Omental fat pad (tissue), 4 donors: ENCODE results near the gene HOXC10. TPM values are rescaled to one million over a fixed set of nuclear protein-coding genes. Genes with fewer than 3 reads are reported as not detected.

Source experiments
- ATAC-seq: fragments of 150-250 bp; one replicate; pipeline ENCODE4 v1.9.1; 2016; ENCODE audit warnings: mild to moderate bottlenecking, moderate library complexity; ENCODE audit not compliant: low FRiP score
- DNase-seq: peaks from one replicate; pipeline ENCODE4 v3.0.0-alpha.2; 2019; ENCODE audit warnings: low spot score
- total RNA-seq, 4 donors: library from RNA; depleted of rRNA; stranded (reverse); fragments of >200 nt; gene quantifications; one replicate each; pipeline ENCODE4 v1.1.0, GENCODE V29; 2016
- TF ChIP-seq, protein P1 (sequence below), 3 donors: fragments of 450-650 bp; IDR thresholded peaks; one replicate each; pipeline ENCODE4 v1.5.1; 2016 to 2017; ENCODE audit warnings: antibody characterized with exemption in 3 of 3, mild to moderate bottlenecking in 3 of 3, moderate library complexity in 2 of 3

HOXC10 gene
- total RNA-seq, 4 donors from 2014 or later, result not detected

DNA sequence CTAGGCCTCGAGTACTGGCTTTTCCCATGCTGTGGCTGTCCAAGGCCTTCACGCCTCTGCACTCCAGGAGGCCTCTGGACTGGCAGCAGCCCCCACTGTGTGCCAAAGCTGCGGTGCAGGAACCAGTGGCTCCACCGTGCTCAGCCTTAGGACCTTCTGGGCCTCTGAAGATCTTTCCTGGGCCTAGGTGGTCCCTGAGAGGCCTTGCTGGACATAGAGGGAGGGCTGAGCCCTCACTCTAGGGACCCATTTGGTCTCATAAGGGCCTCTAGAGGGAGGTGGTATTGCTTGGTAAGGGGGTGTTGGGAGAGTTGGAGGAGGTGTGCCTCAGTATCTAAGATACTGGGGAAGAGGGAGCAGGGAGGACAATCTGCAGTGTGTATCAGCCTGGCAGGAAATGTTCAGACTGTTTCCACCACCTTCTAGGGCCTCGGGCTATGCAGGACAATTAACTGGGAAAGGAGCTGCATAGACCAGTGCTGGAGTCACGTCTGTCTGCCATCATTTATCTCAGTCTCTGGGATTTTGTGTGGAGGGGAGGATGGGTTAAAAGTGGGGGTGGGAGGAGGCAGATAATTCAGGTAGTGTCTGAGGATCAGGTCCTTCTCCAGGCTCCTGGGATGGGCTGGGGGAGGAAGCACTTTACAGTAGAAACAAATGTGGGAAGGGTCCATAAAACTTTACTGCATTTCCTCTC is 50.8 kb downstream of the HOXC10 start:
- DNase-seq (no peak), ATAC-seq (no peak)
- TF ChIP-seq, protein P1, sequence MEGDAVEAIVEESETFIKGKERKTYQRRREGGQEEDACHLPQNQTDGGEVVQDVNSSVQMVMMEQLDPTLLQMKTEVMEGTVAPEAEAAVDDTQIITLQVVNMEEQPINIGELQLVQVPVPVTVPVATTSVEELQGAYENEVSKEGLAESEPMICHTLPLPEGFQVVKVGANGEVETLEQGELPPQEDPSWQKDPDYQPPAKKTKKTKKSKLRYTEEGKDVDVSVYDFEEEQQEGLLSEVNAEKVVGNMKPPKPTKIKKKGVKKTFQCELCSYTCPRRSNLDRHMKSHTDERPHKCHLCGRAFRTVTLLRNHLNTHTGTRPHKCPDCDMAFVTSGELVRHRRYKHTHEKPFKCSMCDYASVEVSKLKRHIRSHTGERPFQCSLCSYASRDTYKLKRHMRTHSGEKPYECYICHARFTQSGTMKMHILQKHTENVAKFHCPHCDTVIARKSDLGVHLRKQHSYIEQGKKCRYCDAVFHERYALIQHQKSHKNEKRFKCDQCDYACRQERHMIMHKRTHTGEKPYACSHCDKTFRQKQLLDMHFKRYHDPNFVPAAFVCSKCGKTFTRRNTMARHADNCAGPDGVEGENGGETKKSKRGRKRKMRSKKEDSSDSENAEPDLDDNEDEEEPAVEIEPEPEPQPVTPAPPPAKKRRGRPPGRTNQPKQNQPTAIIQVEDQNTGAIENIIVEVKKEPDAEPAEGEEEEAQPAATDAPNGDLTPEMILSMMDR (IDR thresholded peaks at IDR 0.05), result no peak

DNA sequence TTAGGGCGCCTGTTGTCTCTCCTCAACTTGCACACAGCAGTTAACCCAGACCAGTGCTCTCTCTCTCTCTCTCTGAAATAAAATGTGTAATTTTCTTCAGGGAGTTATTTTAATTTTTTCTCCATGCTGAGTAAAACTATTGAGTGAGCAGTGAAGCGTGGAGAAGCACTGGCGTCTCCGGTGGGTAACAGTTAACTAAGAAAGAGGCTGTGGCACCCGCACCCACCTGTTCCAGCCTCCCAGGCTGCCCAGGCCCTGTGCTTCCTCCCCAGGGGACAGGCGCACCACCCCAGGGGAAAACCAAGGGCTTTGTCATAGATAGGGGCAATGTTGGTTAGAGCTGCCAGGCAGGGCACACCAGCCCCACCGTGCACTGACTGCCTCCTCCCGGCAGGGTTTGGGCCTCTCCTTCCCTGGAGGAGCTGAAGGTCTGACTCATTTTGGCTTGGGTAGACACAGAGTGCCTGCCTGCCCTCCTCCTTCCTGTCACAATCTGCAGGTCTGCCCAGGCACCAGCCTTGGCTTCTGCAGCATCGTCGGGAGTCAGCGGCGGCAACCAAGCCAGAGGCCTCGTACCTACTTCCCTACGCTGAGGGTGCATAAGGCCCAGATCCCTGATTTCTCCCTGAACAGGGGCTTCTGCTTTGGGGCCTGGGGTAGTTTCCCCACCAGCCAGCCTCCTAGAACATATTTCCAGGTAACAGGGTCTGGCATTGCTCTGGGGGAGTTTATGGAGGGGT is 51.8 kb downstream of the HOXC10 start:
- DNase-seq, result no peak
- ATAC-seq, result peak; percentile 66
- TF ChIP-seq, protein P1 (IDR thresholded peaks at IDR 0.05), result no peak

DNA sequence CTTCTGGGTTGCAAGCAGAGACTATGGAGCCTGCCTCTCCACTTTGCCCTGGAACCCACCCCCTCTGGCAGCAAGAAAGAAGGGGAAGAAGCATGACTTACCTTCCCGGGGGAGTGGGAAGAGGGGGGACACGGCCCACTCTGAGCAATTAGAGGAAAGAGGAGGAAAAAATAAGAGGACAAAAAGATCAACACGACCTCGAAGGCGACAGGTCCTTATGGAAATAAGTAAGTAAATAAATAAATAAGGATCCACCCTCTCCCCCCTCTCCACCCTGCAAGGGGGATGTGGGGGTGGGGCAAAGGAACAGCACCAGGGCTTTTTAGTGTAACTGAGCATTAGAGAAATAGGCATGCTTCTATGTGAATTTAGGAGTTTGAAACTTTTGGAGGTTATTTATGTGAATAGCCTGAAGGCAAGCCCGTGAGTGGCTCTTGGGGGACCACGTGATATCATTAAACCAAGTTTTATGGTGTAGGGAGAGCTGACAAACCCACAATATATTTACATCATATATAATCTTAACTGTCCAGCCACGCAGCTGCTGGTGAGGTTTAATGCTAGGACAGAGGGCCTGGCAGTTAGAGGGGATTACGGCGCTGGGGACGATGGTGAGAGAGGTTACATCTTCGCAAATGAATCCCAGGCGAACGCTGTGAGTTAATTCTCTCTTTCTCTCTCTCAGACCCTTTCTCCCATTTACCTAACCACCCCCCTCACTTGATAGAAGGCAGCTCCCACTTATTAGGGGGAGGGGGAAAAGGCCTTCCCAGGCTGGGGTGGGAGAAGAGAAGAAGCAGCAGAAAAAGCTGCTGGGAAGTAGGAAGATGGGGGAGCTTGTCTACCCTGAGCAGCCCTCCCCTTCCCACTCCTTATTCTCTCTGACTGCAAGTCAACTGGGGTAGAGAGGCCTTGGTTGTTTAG is 52.7 kb downstream of the HOXC10 start:
- TF ChIP-seq, protein P1 (IDR thresholded peaks at IDR 0.05), result no peak
- DNase-seq (no peak), ATAC-seq (no peak)

DNA sequence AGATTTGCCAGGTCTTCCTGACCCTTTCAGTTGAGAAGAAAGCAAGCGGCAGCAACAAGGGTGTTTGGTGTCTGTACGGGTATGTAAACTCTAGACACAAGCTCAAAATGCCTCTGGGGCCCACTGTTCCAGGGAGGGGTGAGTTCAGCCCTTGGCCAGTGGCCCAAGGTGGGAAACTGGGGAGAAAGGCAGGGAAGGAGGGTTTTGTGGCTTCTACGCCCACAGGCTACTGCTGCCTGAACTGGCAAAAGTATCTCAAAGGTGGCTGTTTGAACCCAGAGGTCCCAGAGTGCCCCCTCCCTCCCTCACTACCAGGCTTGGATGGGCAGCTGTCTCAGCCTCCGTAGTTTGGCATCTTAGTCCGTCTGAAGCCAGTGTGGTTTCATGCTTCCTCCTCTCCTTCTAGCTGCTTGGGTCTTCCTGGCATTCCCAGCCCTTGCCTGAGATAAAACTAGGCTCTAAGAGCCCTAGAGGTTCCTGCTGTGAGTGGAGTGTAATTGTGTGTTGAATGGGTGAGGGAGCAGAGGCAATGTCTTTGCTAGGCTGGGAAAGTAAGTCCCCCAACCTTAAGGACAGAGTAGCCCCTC is 53.4 kb downstream of the HOXC10 start:
- DNase-seq, result no peak
- TF ChIP-seq, protein P1 (IDR thresholded peaks at IDR 0.05), result no peak

DNA sequence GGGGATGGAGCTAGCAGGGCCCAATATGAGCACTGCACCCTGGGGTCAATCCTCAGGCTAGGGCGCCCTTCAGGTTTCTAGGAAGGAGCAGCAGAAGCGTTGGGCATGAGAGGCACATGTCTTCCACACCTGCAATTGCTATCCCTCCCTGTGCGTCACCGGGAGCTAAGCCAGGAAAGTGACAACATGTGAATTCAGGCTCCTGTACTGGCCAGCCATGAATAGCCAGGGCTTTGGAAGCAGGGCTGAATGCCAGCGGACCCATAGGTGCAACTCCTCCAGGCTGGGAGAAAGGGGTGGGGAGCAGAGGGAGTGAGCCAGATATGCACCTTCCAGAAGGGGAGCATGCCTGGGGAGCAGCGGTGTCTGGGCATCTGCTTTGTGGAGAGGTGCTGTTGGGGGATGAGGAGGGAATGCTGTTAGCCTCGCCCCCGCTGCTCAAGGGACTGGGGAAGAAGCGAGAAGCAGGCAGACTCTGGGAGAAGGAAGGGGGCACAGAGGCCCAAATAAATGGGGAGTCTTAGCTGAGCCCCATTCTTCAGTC is 54.0 kb downstream of the HOXC10 start:
- TF ChIP-seq, protein P1 (IDR thresholded peaks at IDR 0.05), result no peak
- ATAC-seq (peak; percentile 13), DNase-seq (no peak)

More for the DNA sequence above, 53.4 kb downstream of the HOXC10 start:
- ATAC-seq, result no peak

DNA sequence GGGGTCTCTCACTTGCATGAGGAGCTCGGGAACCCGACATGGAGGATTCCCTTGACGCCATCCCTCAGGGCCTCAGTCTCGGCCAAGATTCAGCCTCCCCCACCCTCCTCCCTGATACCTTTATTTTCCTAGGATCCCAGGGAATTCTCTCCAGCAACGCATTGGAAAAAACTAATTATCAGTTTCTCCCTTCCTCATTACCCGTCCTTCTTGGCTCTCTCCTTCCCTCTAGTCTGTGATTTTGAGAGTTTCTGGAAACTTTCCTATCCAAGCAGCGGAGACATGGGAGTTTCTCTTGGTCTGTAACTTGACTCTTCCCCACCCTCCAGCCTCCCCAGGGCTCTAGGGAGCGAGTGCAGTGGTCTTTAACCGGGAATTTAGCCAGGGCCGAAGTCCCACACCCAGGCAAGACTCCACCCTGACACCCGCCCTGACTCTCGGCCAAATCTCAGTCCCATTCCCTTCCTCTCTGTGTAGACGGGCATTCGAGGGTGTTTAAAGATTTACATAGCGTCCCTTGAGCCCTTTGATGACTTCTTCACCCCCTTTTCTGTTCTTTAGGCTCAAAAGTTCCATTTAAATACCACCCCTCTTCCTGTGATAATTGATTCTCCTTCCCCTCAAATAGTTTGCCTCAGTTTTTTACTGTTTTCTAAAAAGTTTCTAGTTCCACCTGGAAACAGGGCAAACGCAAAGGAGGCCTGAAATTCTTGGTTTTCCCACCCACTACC is 54.6 kb downstream of the HOXC10 start:
- DNase-seq (no peak), ATAC-seq (peak; percentile 42)

More for the DNA sequence above, 54.6 kb downstream of the HOXC10 start:
- TF ChIP-seq, protein P1 (IDR thresholded peaks at IDR 0.05), result no peak
